HepG2 (cell line): ENCODE data around the gene MCOLN1. TPM values are rescaled to one million over a fixed set of nuclear protein-coding genes. Genes with fewer than 3 reads are reported as not detected.

Experiments used
- ATAC-seq: fragments of 200-7000 bp; cut with Tn5 transposase; 3 replicates; pipeline ENCODE4 v1.9.1; 2020; ENCODE audit warnings: mild to moderate bottlenecking, moderate library complexity
- Bru-seq: library from RNA; stranded (reverse); fragments of 400-500 nt; gene quantifications from one replicate; lab custom pipeline; 2021; lab: Mats Ljungman, UMichigan
- BruChase-seq, 2 experiments: library from RNA; stranded (reverse); fragments of 400-500 nt; gene quantifications; one replicate each; lab custom pipeline; 2021; lab: Mats Ljungman, UMichigan
- BruUV-seq: library from RNA; stranded (reverse); fragments of 400-500 nt; replicated peaks from 2 replicates; lab custom pipeline; 2021; lab: Mats Ljungman, UMichigan
- CTCF ChIA-PET: fragments of 300-600 bp; formaldehyde crosslinking; extraction: SDS; loops from one replicate; lab custom pipeline; 2021; ENCODE audit warnings: low total read pairs, inconsistent platforms, low intra/inter-chr PET ratio; lab: Yijun Ruan, JAX
- POLR2A ChIA-PET: fragments of 350-600 bp; sonication (Branson Sonifier 250); formaldehyde crosslinking; loops from one replicate; lab custom pipeline; 2020; ENCODE audit warnings: antibody characterized with exemption, inconsistent platforms; lab: Yijun Ruan, JAX
- DNase-seq: peaks from one replicate; pipeline ENCODE4 v3.0.0-alpha.2; 2015; ENCODE audit warnings: low spot score
- FAIRE-seq: peaks from 3 replicates; lab custom pipeline; 2011; peaks lifted over from hg19 to GRCh38; lab: Jason Lieb, UNC
- H2AFZ ChIP-seq: one replicate; pipeline ENCODE4 v1.6.1; 2011; ENCODE audit warnings: low read length, inconsistent platforms
- H3K27ac ChIP-seq: fragments of 300-600 bp; 3 replicates; pipeline ENCODE4 v1.8.0; 2011; ENCODE audit warnings: mixed run types, mild to moderate bottlenecking, mixed read lengths, low read length, inconsistent platforms; ENCODE audit not compliant: insufficient read depth; ENCODE audit errors: extremely low read length
- H3K27me3 ChIP-seq, 2 experiments: fragments of 200-600 bp in 1 of 2; 2 replicates in 1 of 2; 3 replicates in 1 of 2; pipeline versions ENCODE4 v1.6.0 to v1.8.0; 2011; ENCODE audit warnings: low read length in 2 of 2, mild to moderate bottlenecking in 2 of 2, moderate library complexity in 2 of 2, inconsistent platforms in 1 of 2; ENCODE audit not compliant: insufficient read depth in 2 of 2, control insufficient read depth in 1 of 2
- H3K36me3 ChIP-seq, 2 experiments: fragments of 200-600 bp in 1 of 2; replicated peaks in 1 of 2; 2 replicates in 1 of 2; 3 replicates in 1 of 2; pipeline versions ENCODE4 v1.5.1 to v1.8.0; 2011; ENCODE audit warnings: low read length in 2 of 2, inconsistent platforms in 1 of 2; ENCODE audit not compliant: insufficient read depth in 2 of 2, control insufficient read depth in 1 of 2
- H3K4me1 ChIP-seq: 2 replicates; pipeline ENCODE4 v1.5.1; 2012; ENCODE audit warnings: low read length, inconsistent platforms; ENCODE audit not compliant: insufficient read depth
- H3K4me2 ChIP-seq: 2 replicates; pipeline ENCODE4 v1.6.0; 2011; ENCODE audit warnings: low read depth, low read length, inconsistent platforms
- H3K4me3 ChIP-seq, 3 experiments: fragments of 200-600 bp in 1 of 3; sonication (generic), shearing (Covaris generic) in 1 of 3; replicated peaks in 1 of 3; 2 replicates each; pipeline ENCODE4 v1.5.1; 2011 to 2016; ENCODE audit warnings: low read length in 3 of 3, inconsistent platforms in 2 of 3, low read depth in 2 of 3, mild to moderate bottlenecking in 2 of 3, control low read depth in 1 of 3, mixed read lengths in 1 of 3; ENCODE audit not compliant: insufficient read depth in 1 of 3
- H3K79me2 ChIP-seq: one replicate; pipeline ENCODE4 v1.6.1; 2011; ENCODE audit warnings: low read length, inconsistent platforms; ENCODE audit not compliant: insufficient read depth
- H3K9ac ChIP-seq: 2 replicates; pipeline ENCODE4 v1.6.0; 2011; ENCODE audit warnings: mild to moderate bottlenecking, low read depth, low read length, inconsistent platforms; ENCODE audit not compliant: insufficient read depth
- H3K9me3 ChIP-seq: 2 replicates; pipeline ENCODE4 v1.5.1; 2012; ENCODE audit warnings: mild to moderate bottlenecking, low read length
- H4K20me1 ChIP-seq: 2 replicates; pipeline ENCODE4 v1.6.0; 2011; ENCODE audit warnings: inconsistent platforms, mild to moderate bottlenecking, low read length, moderate library complexity; ENCODE audit not compliant: insufficient read depth
- AHR ChIP-seq: IDR thresholded peaks from 2 replicates; pipeline ENCODE4 v1.6.1; 2018; ENCODE audit warnings: missing genetic modification reagents, missing compliant biosample characterization
- BORCS8-MEF2B ChIP-seq: sonication (generic); formaldehyde crosslinking; IDR thresholded peaks from 2 replicates; pipeline ENCODE4 v1.8.0; 2022; ENCODE audit warnings: mild to moderate bottlenecking, missing genetic modification reagents
- CAMTA2 ChIP-seq: sonication (generic); formaldehyde crosslinking; IDR thresholded peaks from 2 replicates; pipeline ENCODE4 v1.4.0; 2020; ENCODE audit warnings: mild to moderate bottlenecking, missing genetic modification reagents, borderline replicate concordance
- ELF1 ChIP-seq: sonication (generic); formaldehyde crosslinking; IDR thresholded peaks from 2 replicates; pipeline ENCODE4 v1.4.0; 2020; ENCODE audit warnings: missing genetic modification reagents
- HHEX ChIP-seq: IDR thresholded peaks from 2 replicates; pipeline ENCODE4 v1.6.1; 2016; ENCODE audit warnings: control low read depth
- JARID2 ChIP-seq: sonication (generic); formaldehyde crosslinking; IDR thresholded peaks from 2 replicates; pipeline ENCODE4 v1.8.1; 2023; ENCODE audit warnings: missing genetic modification reagents, inconsistent platforms; ENCODE audit not compliant: insufficient replicate concordance
- KAT2B ChIP-seq: fragments of 150-350 bp; IDR thresholded peaks from 2 replicates; pipeline ENCODE4 v1.6.1; 2014; ENCODE audit warnings: low read depth, low read length, borderline replicate concordance
- MYC ChIP-seq: sonication (generic); formaldehyde crosslinking; IDR thresholded peaks from 2 replicates; pipeline ENCODE4 v1.9.0; 2021; ENCODE audit warnings: missing genetic modification reagents, borderline replicate concordance
- SETDB1 ChIP-seq: sonication (generic); formaldehyde crosslinking; IDR thresholded peaks from 2 replicates; pipeline ENCODE4 v1.5.1; 2020; ENCODE audit warnings: missing genetic modification reagents, mild to moderate bottlenecking, borderline replicate concordance
- ZNF496 ChIP-seq: sonication (generic); formaldehyde crosslinking; IDR thresholded peaks from 2 replicates; pipeline ENCODE4 v1.8.1; 2023; ENCODE audit warnings: mild to moderate bottlenecking, moderate library complexity, missing genetic modification reagents; ENCODE audit not compliant: insufficient replicate concordance
- ZNF589 ChIP-seq: sonication (generic); formaldehyde crosslinking; conservative IDR thresholded peaks from 2 replicates; pipeline ENCODE4 v1.8.0; 2022; ENCODE audit warnings: mild to moderate bottlenecking, moderate library complexity, missing genetic modification reagents
- ZNF766 ChIP-seq: sonication (generic); formaldehyde crosslinking; IDR thresholded peaks from 2 replicates; pipeline ENCODE4 v1.5.0; 2020; ENCODE audit warnings: missing genetic modification reagents, borderline replicate concordance
- WGBS: methylation state at CpG from one replicate; pipeline ENCODE4 v1.1.6; 2017; ENCODE audit warnings: low lambda C conversion rate; 5-methylcytosine and 5-hydroxymethylcytosine counted together
- in situ Hi-C: cut with HindIII; loops from 2 replicates; pipeline ENCODE4 v1.10.0; 2017; ENCODE audit warnings: low pct_unique_long_range_greater_than_20kb; ENCODE audit not compliant: extremely low pct_ligation_motif_present
- intact Hi-C: fragments of 100-400 bp; cut with micrococcal nuclease; formaldehyde crosslinking; loops from one replicate; pipeline ENCODE4 v1.10.0; 2022; ENCODE audit not compliant: unreplicated experiment
- long read RNA-seq, 2 experiments: library from RNA in 1 of 2; library from polyadenylated mRNA in 1 of 2; stranded (forward) in 1 of 2; unstranded in 1 of 2; transcript quantifications; one replicate each; pipeline ENCODE4 v2.0.0, GENCODE V29; 2019 to 2022
- polyA minus RNA-seq, 3 experiments: library from RNA; depleted of rRNA, polyadenylated mRNA; stranded (reverse); fragments of >200 nt; gene quantifications; 2 replicates each; pipeline ENCODE4 v1.2.3, GENCODE V29; 2011; ENCODE audit warnings: low replicate concordance in 1 of 3
- polyA plus RNA-seq, 8 experiments: library from polyadenylated mRNA; depleted of rRNA in 3 of 8; stranded (reverse) in 7 of 8; unstranded in 1 of 8; fragments of >200 nt; fragmentation: Illumina TruSeq in 4 of 8; extraction: Trizol in 4 of 8; gene quantifications; 2 replicates each; pipeline versions ENCODE4 v1.2.1 to v1.2.3, GENCODE V29; 2011 to 2016; ENCODE audit warnings: low read depth in 4 of 8, missing spikeins in 1 of 8, mixed read lengths in 1 of 8; ENCODE audit not compliant: insufficient read depth in 1 of 8
- total RNA-seq, 5 experiments: library from RNA; depleted of rRNA; stranded (reverse); fragments of >200 nt; fragmentation: Illumina TruSeq; extraction: Trizol; gene quantifications; 2 replicates each; pipeline ENCODE4 v1.2.3, GENCODE V29; 2016; ENCODE audit warnings: low read depth in 1 of 5
- TF ChIP-seq, protein P1 (sequence below): sonication (generic); formaldehyde crosslinking; IDR thresholded peaks from 2 replicates; pipeline ENCODE4 v1.5.0; 2020; ENCODE audit warnings: missing genetic modification reagents
- TF ChIP-seq, protein P2 (sequence below): sonication (generic); formaldehyde crosslinking; IDR thresholded peaks from 2 replicates; pipeline ENCODE4 v1.4.0; 2020; ENCODE audit warnings: missing genetic modification reagents, borderline replicate concordance

Gene MCOLN1
- 1.9 and 3.4 TPM in 2 replicates for total RNA-seq (2016; rRNA removed; fragmentation: Illumina TruSeq; extraction: Trizol)
- 3.4 and 4.1 TPM in 2 replicates for total RNA-seq (2016; cell fraction: cytosol; rRNA removed; fragmentation: Illumina TruSeq; extraction: Trizol; ENCODE audit: low read depth)
- total RNA-seq (2016; cell fraction: insoluble cytoplasmic fraction; rRNA removed; fragmentation: Illumina TruSeq; extraction: Trizol): 1.8 and 4.3 TPM in 2 replicates
- 2.4 and 3.4 TPM in 2 replicates for total RNA-seq (2016; cell fraction: membrane; rRNA removed; fragmentation: Illumina TruSeq; extraction: Trizol)
- total RNA-seq (2016; cell fraction: nucleus; rRNA removed; fragmentation: Illumina TruSeq; extraction: Trizol): 3.8 and 4.3 TPM in 2 replicates
- polyA plus RNA-seq (2011; rRNA removed): 11.6 and 15.7 TPM in 2 replicates
- 6.4 and 7.4 TPM in 2 replicates for polyA plus RNA-seq (2011; cell fraction: cytosol; rRNA removed)
- 29.1 and 39.0 TPM in 2 replicates for polyA plus RNA-seq (2011; cell fraction: nucleus; rRNA removed)
- 3.4 and 4.8 TPM in 2 replicates for polyA plus RNA-seq (2012)
- polyA plus RNA-seq (2016; cell fraction: cytosol; fragmentation: Illumina TruSeq; extraction: Trizol; ENCODE audit: low read depth): 2.3 and 3.2 TPM in 2 replicates
- polyA plus RNA-seq (2016; cell fraction: insoluble cytoplasmic fraction; fragmentation: Illumina TruSeq; extraction: Trizol; ENCODE audit: low read depth): 2.9 and 3.5 TPM in 2 replicates
- polyA plus RNA-seq (2016; cell fraction: membrane; fragmentation: Illumina TruSeq; extraction: Trizol; ENCODE audit: low read depth): 3.3 and 3.4 TPM in 2 replicates
- polyA plus RNA-seq (2016; cell fraction: nucleus; fragmentation: Illumina TruSeq; extraction: Trizol; ENCODE audit: insufficient read depth, low read depth): 16.6 and 21.1 TPM in 2 replicates
- 19.2 and 110 TPM in 2 replicates for polyA minus RNA-seq (2011; rRNA and poly(A)+ RNA removed; ENCODE audit: low replicate concordance)
- 2.4 and 4.4 TPM in 2 replicates for polyA minus RNA-seq (2011; cell fraction: cytosol; rRNA and poly(A)+ RNA removed)
- 4.8 and 5.9 TPM in 2 replicates for polyA minus RNA-seq (2011; cell fraction: nucleus; rRNA and poly(A)+ RNA removed)
- Bru-seq, nascent RNA: percentile 42 among the genes with signal in this experiment
- percentile 56 among the genes with signal in this experiment for BruChase-seq, experiment 1, labeled RNA remaining after a 6-hour chase
- percentile 46 among the genes with signal in this experiment for BruChase-seq, experiment 2, labeled RNA remaining after a 2-hour chase
- long read RNA-seq, experiment 1, transcript MCOLN1-201 (14 exons, 2,082 nt): major isoform, 9 of 9 reads
- long read RNA-seq, experiment 1, partial matches to known transcripts: 0 of 9 reads
- long read RNA-seq, experiment 1, other reads (novel, unspliced or antisense): 0 of 9 reads
- long read RNA-seq, experiment 2, transcript MCOLN1-201 (14 exons, 2,082 nt): major isoform, 9 of 14 reads
- long read RNA-seq, experiment 2, partial matches to known transcripts: 3 of 14 reads
- long read RNA-seq, experiment 2, other reads (novel, unspliced or antisense): 1 of 14 reads

- WGBS: 36% methylated on average over 5 of the region's 65 CpGs
- H3K4me3 ChIP-seq: peak within 1 kb of the TSS; percentile 68 to 81 (median 75)
- intact Hi-C loops: no loop called here
- DNase-seq: peak; percentile 91
- H3K36me3 ChIP-seq: peaks cover 0 to 2% of the 10 kb centered on the region in 2 experiments; a peak in 2 of 5 replicates
- peak within 1 kb of the TSS; percentile 76 for H2AFZ ChIP-seq
- H3K4me2 ChIP-seq: peak within 1 kb of the TSS; percentile 100
- H3K9ac ChIP-seq: peak within 1 kb of the TSS; percentile 70
- H3K27me3 ChIP-seq: no peaks in the 10 kb centered on the region
- peak; percentile 71 for FAIRE-seq
- peaks cover 17% of the 10 kb centered on the region for H3K4me1 ChIP-seq
- in situ Hi-C loops: no loop called here
- ChIA-PET POLR2A (interaction anchor here (0.7 to 2.0 kb wide), 6 partner anchors 12 to 453 kb away, joined by 3 to 13 read pairs (median 4); partner anchors contain the start of genes PNPLA6 and ZNF557), CTCF (no interaction called here)
- BruUV-seq: no TSS peak
- peak; percentile 81 for ATAC-seq
- no peaks in the 10 kb centered on the region for H4K20me1 ChIP-seq
- H3K27ac ChIP-seq: peak within 1 kb of the TSS; percentile 47
- no peaks in the 10 kb centered on the region for H3K9me3 ChIP-seq
- no peaks in the 10 kb centered on the region for H3K79me2 ChIP-seq
- TF ChIP-seq BORCS8-MEF2B (CRISPR knock-in tag) (peak; percentile 80), ZNF589 (CRISPR knock-in tag) (peak; percentile 90), SETDB1 (CRISPR knock-in tag) (no peak), ZNF496 (CRISPR knock-in tag) (no peak), HHEX (CRISPR knock-in tag) (no peak), ZNF766 (CRISPR knock-in tag) (no peak; the same call in 1 of the 2 replicates), KAT2B (no peak), AHR (CRISPR knock-in tag) (no peak), JARID2 (CRISPR knock-in tag) (peak; percentile 70), ELF1 (CRISPR knock-in tag) (peak; percentile 85), CAMTA2 (CRISPR knock-in tag) (no peak), MYC (CRISPR knock-in tag) (peak; percentile 88)
- TF ChIP-seq, protein P1, sequence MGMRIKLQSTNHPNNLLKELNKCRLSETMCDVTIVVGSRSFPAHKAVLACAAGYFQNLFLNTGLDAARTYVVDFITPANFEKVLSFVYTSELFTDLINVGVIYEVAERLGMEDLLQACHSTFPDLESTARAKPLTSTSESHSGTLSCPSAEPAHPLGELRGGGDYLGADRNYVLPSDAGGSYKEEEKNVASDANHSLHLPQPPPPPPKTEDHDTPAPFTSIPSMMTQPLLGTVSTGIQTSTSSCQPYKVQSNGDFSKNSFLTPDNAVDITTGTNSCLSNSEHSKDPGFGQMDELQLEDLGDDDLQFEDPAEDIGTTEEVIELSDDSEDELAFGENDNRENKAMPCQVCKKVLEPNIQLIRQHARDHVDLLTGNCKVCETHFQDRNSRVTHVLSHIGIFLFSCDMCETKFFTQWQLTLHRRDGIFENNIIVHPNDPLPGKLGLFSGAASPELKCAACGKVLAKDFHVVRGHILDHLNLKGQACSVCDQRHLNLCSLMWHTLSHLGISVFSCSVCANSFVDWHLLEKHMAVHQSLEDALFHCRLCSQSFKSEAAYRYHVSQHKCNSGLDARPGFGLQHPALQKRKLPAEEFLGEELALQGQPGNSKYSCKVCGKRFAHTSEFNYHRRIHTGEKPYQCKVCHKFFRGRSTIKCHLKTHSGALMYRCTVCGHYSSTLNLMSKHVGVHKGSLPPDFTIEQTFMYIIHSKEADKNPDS (CRISPR knock-in tag): no peak
- TF ChIP-seq, protein P2, sequence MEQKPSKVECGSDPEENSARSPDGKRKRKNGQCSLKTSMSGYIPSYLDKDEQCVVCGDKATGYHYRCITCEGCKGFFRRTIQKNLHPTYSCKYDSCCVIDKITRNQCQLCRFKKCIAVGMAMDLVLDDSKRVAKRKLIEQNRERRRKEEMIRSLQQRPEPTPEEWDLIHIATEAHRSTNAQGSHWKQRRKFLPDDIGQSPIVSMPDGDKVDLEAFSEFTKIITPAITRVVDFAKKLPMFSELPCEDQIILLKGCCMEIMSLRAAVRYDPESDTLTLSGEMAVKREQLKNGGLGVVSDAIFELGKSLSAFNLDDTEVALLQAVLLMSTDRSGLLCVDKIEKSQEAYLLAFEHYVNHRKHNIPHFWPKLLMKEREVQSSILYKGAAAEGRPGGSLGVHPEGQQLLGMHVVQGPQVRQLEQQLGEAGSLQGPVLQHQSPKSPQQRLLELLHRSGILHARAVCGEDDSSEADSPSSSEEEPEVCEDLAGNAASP (CRISPR knock-in tag): peak; percentile 68; the same call in 1 of the 2 replicates
Observed at GRCh38 chr19:7522072-7522922, at the start of gene MCOLN1. TSS of gene MCOLN1 (plus strand) at chr19:7522624. CDS start at chr19:7522751, 127 bp downstream.
